Measurements from ENCODE around the gene TMEM150A.
"Not testable (repeated sequence)": the region's sequence is repeated elsewhere in the genome, so short reads cannot be mapped to it uniquely, and the experiment has no call there.

Gene TMEM150A

GRCh38 chr2:85580206-85580605 lies 22.3 kb downstream of the TMEM150A start:
- H3K9me3 Mint-ChIP-seq, result no peaks in the 10 kb centered on the region
- no peaks in the 10 kb centered on the region for H3K27me3 Mint-ChIP-seq
- DNase-seq (ENCODE audit: low spot score in 2 of 2) (no peak), ATAC-seq (ENCODE audit: low read depth) (no peak)
- peaks cover 18% of the 10 kb centered on the region for H3K36me3 Mint-ChIP-seq
- no peak overlapping the region for H3K4me3 Mint-ChIP-seq
- H3K27ac Mint-ChIP-seq, result no peak overlapping the region
- H3K4me1 Mint-ChIP-seq, result peaks cover 24% of the 10 kb centered on the region

GRCh38 chr2:85579266-85579935 lies 23.1 kb downstream of the TMEM150A start:
- H3K9me3 Mint-ChIP-seq, result no peaks in the 10 kb centered on the region
- no peaks in the 10 kb centered on the region for H3K27me3 Mint-ChIP-seq
- ATAC-seq (ENCODE audit: low read depth) (no peak), DNase-seq (ENCODE audit: low spot score in 2 of 2) (no peak)
- peak overlapping the region; percentile 96 for H3K4me3 Mint-ChIP-seq
- peaks cover 18% of the 10 kb centered on the region for H3K36me3 Mint-ChIP-seq
- H3K27ac Mint-ChIP-seq, result no peak overlapping the region
- H3K4me1 Mint-ChIP-seq, result peaks cover 19% of the 10 kb centered on the region

GRCh38 chr2:85578243-85579180 lies 24.0 kb downstream of the TMEM150A start:
- Mint-ChIP-seq H3K9me3 (no peaks in the 10 kb centered on the region), H3K4me1 (peaks cover 19% of the 10 kb centered on the region), H3K27me3 (no peaks in the 10 kb centered on the region), H3K27ac (peak overlapping the region; percentile 93), H3K4me3 (peak overlapping the region; percentile 96), H3K36me3 (peaks cover 17% of the 10 kb centered on the region)
- peak; percentile 91 for ATAC-seq (ENCODE audit: low read depth)
- peak; percentile 39 to 50 for DNase-seq (ENCODE audit: low spot score in 2 of 2)

- Mint-ChIP-seq H3K27ac (peak within 1 kb of the TSS; percentile 93), H3K36me3 (peaks cover 15% of the 10 kb centered on the region), H3K27me3 (no peaks in the 10 kb centered on the region), H3K4me1 (peaks cover 19% of the 10 kb centered on the region), H3K4me3 (peak within 1 kb of the TSS; percentile 96), H3K9me3 (no peaks in the 10 kb centered on the region)
- DNase-seq (ENCODE audit: low spot score in 2 of 2), result peak; percentile 31 to 46
- ATAC-seq (ENCODE audit: low read depth), result peak; percentile 62
Measured at GRCh38 chr2:85577386-85578242, 24.9 kb downstream of the TMEM150A start, which contains the start of gene VAMP8. Gene VAMP8 (plus strand): TSS chr2:85577586. CDS start chr2:85577647, 61 bp downstream.

GRCh38 chr2:85577063-85577385 lies 25.5 kb downstream of the TMEM150A start:
- H3K27ac Mint-ChIP-seq, result peak overlapping the region; percentile 93
- DNase-seq (ENCODE audit: low spot score in 2 of 2) (no peak), ATAC-seq (ENCODE audit: low read depth) (no peak)
- H3K36me3 Mint-ChIP-seq, result peaks cover 11% of the 10 kb centered on the region
- H3K27me3 Mint-ChIP-seq, result no peaks in the 10 kb centered on the region
- peaks cover 19% of the 10 kb centered on the region for H3K4me1 Mint-ChIP-seq
- peak overlapping the region; percentile 96 for H3K4me3 Mint-ChIP-seq
- no peaks in the 10 kb centered on the region for H3K9me3 Mint-ChIP-seq

- no peak overlapping the region for H3K27ac Mint-ChIP-seq
- H3K4me1 Mint-ChIP-seq, result peaks cover 19% of the 10 kb centered on the region
- no peaks in the 10 kb centered on the region for H3K27me3 Mint-ChIP-seq
- H3K9me3 Mint-ChIP-seq, result no peaks in the 10 kb centered on the region
- no peak overlapping the region for H3K4me3 Mint-ChIP-seq
- ATAC-seq (ENCODE audit: low read depth) (no peak), DNase-seq (ENCODE audit: low spot score in 2 of 2) (no peak)
- peaks cover 4% of the 10 kb centered on the region for H3K36me3 Mint-ChIP-seq
Measured at GRCh38 chr2:85575739-85576138, 26.8 kb downstream of the TMEM150A start.

- Mint-ChIP-seq H3K27me3 (peaks cover 3% of the 10 kb centered on the region), H3K36me3 (no peaks in the 10 kb centered on the region), H3K27ac (no peak overlapping the region), H3K4me1 (peaks cover 4% of the 10 kb centered on the region), H3K9me3 (no peaks in the 10 kb centered on the region), H3K4me3 (no peak overlapping the region)
- DNase-seq (ENCODE audit: low spot score in 2 of 2) (no peak), ATAC-seq (ENCODE audit: low read depth) (no peak)
Measured at GRCh38 chr2:85566265-85566664, 36.2 kb downstream of the TMEM150A start.

- Mint-ChIP-seq H3K9me3 (no peaks in the 10 kb centered on the region), H3K4me1 (peaks cover 10% of the 10 kb centered on the region), H3K27ac (peak overlapping the region; percentile 16), H3K36me3 (no peaks in the 10 kb centered on the region), H3K4me3 (peak overlapping the region; percentile 5), H3K27me3 (no peaks in the 10 kb centered on the region)
- DNase-seq (ENCODE audit: low spot score in 2 of 2), result peak in 1 of 2 donors; percentile 27
- ATAC-seq (ENCODE audit: low read depth), result peak; percentile 59
Measured at GRCh38 chr2:85564144-85564563, 38.3 kb downstream of the TMEM150A start.

- Mint-ChIP-seq H3K27me3 (no peaks in the 10 kb centered on the region), H3K27ac (peak within 1 kb of the TSS; percentile 96), H3K4me3 (peak within 1 kb of the TSS; percentile 98), H3K4me1 (peaks cover 12% of the 10 kb centered on the region), H3K36me3 (peaks cover 2% of the 10 kb centered on the region), H3K9me3 (no peaks in the 10 kb centered on the region)
- ATAC-seq (ENCODE audit: low read depth) (peak; percentile 90), DNase-seq (ENCODE audit: low spot score in 2 of 2) (peak; percentile 81 to 83)
Measured at GRCh38 chr2:85561280-85562212, 41.0 kb downstream of the TMEM150A start, which contains the start of gene GGCX. Gene GGCX (minus strand): TSS chr2:85561493. CDS start chr2:85561428, 65 bp downstream.

- Mint-ChIP-seq H3K36me3 (peaks cover 4% of the 10 kb centered on the region), H3K27ac (peak overlapping the region; percentile 96), H3K9me3 (no peaks in the 10 kb centered on the region), H3K27me3 (no peaks in the 10 kb centered on the region), H3K4me1 (peaks cover 12% of the 10 kb centered on the region), H3K4me3 (peak overlapping the region; percentile 98)
- no peak for ATAC-seq (ENCODE audit: low read depth)
- DNase-seq (ENCODE audit: low spot score in 2 of 2), result no peak
Measured at GRCh38 chr2:85560812-85561279, 41.7 kb downstream of the TMEM150A start.

- DNase-seq (ENCODE audit: low spot score in 2 of 2); ATAC-seq (ENCODE audit: low read depth); H3K27me3 Mint-ChIP-seq; H3K9me3 Mint-ChIP-seq; H3K36me3 Mint-ChIP-seq: not testable (repeated sequence)
- Mint-ChIP-seq H3K27ac (peak overlapping the region; percentile 96), H3K4me3 (peak overlapping the region; percentile 98), H3K4me1 (peaks cover 12% of the 10 kb centered on the region)
Measured at GRCh38 chr2:85560403-85560726, 42.1 kb downstream of the TMEM150A start.

- Mint-ChIP-seq H3K9me3 (no peaks in the 10 kb centered on the region), H3K36me3 (peaks cover 13% of the 10 kb centered on the region), H3K27me3 (no peaks in the 10 kb centered on the region), H3K4me1 (peaks cover 8% of the 10 kb centered on the region), H3K4me3 (no peak overlapping the region), H3K27ac (no peak overlapping the region)
- no peak for DNase-seq (ENCODE audit: low spot score in 2 of 2)
- no peak for ATAC-seq (ENCODE audit: low read depth)
Measured at GRCh38 chr2:85558160-85558559, 44.3 kb downstream of the TMEM150A start.

GRCh38 chr2:85557130-85557529 lies 45.4 kb downstream of the TMEM150A start:
- Mint-ChIP-seq H3K27me3 (no peaks in the 10 kb centered on the region), H3K4me1 (peaks cover 10% of the 10 kb centered on the region), H3K9me3 (no peaks in the 10 kb centered on the region), H3K36me3 (peaks cover 16% of the 10 kb centered on the region), H3K4me3 (no peak overlapping the region), H3K27ac (no peak overlapping the region)
- ATAC-seq (ENCODE audit: low read depth), result no peak
- no peak for DNase-seq (ENCODE audit: low spot score in 2 of 2)
